NCI-H2081 (cell line): ENCODE data around the gene KRCC1.
"Not testable (repeated sequence)": the region's sequence is repeated elsewhere in the genome, so short reads cannot be mapped to it uniquely, and the experiment has no call there.

ENCODE experiments used
- DNase-seq, 2 experiments: peaks; one replicate each; lab custom pipeline; 2025; lab: John Stamatoyannopoulos, UW

Gene KRCC1

GRCh38 chr2:88000474-88000873 is 55.1 kb downstream of the KRCC1 start:
- DNase-seq = not testable (repeated sequence)

- DNase-seq = no peak
These were observed 59.0 kb downstream of the KRCC1 start for GRCh38 chr2:87996570-87996969.

GRCh38 chr2:87995756-87996155 is 59.8 kb downstream of the KRCC1 start:
- no peak for DNase-seq

- DNase-seq = not testable (repeated sequence)
These were observed 61.2 kb downstream of the KRCC1 start for GRCh38 chr2:87994304-87994850.

- DNase-seq = not testable (repeated sequence)
These were observed 63.0 kb downstream of the KRCC1 start for GRCh38 chr2:87992569-87992968.

GRCh38 chr2:87987473-87987872 is 68.1 kb downstream of the KRCC1 start:
- DNase-seq = not testable (repeated sequence)

GRCh38 chr2:87985902-87986301 is 69.7 kb downstream of the KRCC1 start:
- DNase-seq = not testable (repeated sequence)

- not testable (repeated sequence) for DNase-seq
These were observed 74.4 kb downstream of the KRCC1 start for GRCh38 chr2:87981182-87981581.
